ENCODE measurements around the gene ZC3H10.

GRCh38 chr12:56160193-56160763 lies 42.2 kb downstream of the ZC3H10 start:
- TF ChIP-seq, protein P1, sequence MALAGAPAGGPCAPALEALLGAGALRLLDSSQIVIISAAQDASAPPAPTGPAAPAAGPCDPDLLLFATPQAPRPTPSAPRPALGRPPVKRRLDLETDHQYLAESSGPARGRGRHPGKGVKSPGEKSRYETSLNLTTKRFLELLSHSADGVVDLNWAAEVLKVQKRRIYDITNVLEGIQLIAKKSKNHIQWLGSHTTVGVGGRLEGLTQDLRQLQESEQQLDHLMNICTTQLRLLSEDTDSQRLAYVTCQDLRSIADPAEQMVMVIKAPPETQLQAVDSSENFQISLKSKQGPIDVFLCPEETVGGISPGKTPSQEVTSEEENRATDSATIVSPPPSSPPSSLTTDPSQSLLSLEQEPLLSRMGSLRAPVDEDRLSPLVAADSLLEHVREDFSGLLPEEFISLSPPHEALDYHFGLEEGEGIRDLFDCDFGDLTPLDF (CRISPR knock-in tag; IDR thresholded peaks at IDR 0.05) = no peak
- TF ChIP-seq SP1 (CRISPR knock-in tag; conservative IDR thresholded peaks at IDR 0.05) (no peak), FOXK1 (CRISPR knock-in tag; IDR thresholded peaks at IDR 0.05) (no peak)

Data from WTC11 (cell line).